Measurements from ENCODE around the gene SLC22A31.

Gene SLC22A31

DNA sequence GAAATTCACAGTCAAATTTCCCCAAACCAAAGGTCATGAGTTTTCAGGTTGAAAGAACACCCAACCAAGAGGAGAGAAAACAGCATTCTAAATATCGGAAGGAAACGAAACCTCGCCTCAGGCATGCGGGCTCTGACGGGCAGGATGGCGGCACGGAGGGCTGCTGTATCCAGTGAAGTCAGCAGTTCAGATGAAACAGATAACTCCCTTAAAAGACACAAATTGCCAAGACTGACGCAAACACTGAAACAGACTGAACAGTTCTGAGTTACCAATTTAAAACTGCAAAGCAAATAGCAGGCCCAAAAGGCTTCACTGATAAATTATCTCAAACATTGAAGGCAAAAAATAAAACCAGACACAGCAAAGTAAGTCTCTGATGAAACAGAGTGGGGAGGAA lies 49.4 kb downstream of the SLC22A31 start:
- no peak for DNase-seq (ENCODE audit: low read depth in 2 of 2)

DNA sequence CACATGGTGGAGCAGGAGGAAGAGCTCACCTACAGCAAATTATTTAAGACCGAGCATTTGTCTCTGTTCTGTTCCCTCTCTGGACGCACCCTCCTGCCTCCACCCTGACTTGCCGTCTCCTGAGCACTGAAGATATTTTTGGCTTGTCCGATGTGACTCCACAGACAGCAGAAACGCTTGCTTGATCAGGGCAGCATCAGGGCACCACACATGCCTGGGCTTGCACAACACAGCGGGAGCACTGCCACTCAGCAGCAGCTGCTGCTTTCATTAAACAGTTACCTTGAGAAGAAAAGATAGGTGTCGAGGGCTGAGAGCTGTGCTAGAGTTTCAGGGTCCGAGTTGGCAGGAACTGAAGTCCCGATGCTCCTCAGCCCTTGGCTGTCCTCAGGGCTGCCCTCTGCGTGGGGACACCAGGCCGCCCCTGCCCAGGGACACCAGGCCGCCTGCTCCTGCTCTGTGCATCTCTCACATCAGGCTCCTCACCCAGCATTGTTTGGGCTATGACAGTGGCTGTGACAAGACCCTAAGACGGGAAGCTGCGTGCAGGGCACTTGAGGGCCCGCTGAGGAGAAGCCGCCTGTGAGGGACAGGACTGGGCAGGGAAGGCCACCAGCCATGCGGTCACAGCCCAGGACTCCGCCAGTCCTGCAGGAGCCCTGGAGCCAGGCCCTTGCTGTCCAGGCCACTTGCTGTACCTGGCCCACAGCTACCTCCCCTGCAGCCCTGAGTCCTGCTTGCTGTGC lies 50.1 kb downstream of the SLC22A31 start:
- no peak for DNase-seq (ENCODE audit: low read depth in 2 of 2)

DNA sequence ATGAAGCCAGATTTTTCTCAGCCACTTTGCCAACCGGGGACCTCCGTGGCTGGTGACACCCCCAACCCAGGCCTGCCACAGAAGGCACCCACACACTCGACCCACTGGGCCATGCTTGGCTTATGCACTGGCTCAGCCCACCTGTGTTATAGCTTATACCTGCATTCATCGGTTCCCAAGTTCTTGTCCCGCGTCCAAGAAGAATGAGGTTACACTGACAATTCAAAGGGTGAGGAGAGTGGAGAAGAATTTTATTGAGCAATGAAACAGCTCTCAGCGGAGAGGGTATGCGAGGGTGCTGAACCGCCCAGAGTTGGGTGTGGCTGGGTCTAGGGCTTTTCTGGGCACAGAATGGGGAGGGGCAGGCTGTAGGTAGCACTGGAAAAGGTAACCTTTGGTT lies 51.0 kb downstream of the SLC22A31 start:
- no peak for DNase-seq (ENCODE audit: low read depth in 2 of 2)

DNA sequence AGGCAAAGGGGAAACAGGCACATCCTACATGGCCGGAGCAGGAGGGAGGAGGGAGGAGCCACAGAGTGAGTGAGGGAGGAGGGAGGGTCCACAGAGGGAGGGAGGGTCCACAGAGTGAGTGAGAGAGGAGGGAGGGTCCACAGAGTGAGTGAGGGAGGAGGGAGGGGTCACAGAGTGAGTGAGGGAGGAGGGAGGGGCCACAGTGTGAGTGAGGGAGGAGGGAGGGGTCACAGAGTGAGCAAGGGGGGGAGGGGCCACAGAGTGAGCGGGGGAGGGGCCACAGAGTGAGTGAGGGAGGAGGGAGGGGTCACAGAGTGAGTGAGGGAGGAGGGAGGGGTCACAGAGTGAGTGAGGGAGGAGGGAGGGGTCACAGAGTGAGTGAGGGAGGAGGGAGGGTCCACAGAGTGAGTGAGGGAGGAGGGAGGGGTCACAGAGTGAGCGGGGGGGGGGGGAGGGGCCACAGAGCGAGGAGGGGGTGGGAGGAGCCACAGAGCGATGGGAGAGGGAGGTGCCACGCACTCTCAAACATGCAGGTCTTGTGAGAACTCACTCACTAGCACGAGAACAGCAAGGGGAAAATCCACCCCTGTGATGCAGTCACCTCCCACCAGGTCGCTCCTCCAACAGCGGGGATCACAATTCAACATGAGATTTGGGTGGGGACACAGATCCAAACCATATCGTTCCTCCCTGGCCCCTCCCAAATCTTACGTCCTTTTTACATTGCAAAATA lies 53.1 kb downstream of the SLC22A31 start:
- no peak for DNase-seq (ENCODE audit: low read depth in 2 of 2)

DNA sequence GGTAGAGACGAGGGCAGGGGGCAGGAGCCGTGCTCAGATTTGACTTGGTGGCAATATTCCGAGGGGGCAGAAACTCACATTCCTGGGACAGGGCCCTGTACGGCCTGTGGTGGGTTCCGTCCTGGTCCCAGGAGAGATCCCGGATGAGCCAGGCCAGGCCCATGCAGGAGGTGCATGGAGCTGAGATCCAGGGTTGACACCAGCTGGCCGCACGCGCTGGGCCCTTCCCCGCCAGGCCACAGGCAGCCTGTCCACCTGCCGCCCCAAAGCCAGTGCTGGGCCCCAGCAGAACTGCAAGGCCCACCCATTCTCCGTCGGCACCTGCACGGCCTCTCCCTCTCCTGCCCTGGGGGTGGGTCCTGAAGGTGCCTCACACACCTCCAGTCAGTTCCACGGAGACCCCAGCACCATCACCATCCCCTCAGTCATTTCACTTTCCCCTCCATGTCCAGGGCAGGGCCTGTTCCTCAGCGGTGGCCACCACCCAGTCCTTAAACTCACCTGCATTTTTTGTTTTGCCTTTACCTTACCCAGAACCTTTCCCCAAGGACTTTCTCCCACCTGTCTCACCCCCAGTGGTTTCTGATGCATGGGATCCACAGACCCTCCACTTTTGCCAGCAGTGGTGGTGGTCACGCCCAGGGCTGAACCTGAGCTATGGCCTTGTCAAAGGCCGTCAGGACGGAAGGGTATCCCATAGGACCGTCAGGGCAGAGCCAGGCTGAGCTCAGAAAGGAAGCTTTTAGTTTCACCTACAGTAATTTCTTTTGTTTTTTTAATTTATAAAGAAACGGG lies 53.9 kb downstream of the SLC22A31 start:
- DNase-seq (ENCODE audit: low read depth in 2 of 2), result no peak

Data from stimulated activated CD8-positive, alpha-beta memory T cell treated with anti-CD3 and anti-CD28 coated beads, Interleukin-15, amount 100 ng/mL, for 4 hours (primary cell).